ENCODE measurements around the gene MOK. TPM values are rescaled to one million over a fixed set of nuclear protein-coding genes. Genes with fewer than 3 reads are reported as not detected.

Gene MOK
- total RNA-seq, 4 donors from 2014 or later: 1.0 to 23.0 (median 11.9) TPM

- Histone ChIP-seq H3K36me3 (no peaks in the 10 kb centered on the region), H3K27ac (no peak overlapping the region), H3K27me3 (no peaks in the 10 kb centered on the region), H3K4me3 (no peak overlapping the region), H3K4me1 (no peaks in the 10 kb centered on the region), H3K9me3 (no peaks in the 10 kb centered on the region)
- intact Hi-C loops (cut with DNase I; ENCODE audit: low total_unique reads): no loop called here
- TF ChIP-seq CTCF (IDR thresholded peaks at IDR 0.05) (no peak), POLR2A (IDR thresholded peaks at IDR 0.05) (no peak)
- DNase-seq: no peak
Observed at GRCh38 chr14:102321456-102322422, 16.8 kb upstream of the MOK start.

GRCh38 chr14:102320671-102321455, 15.9 kb upstream of the MOK start:
- Histone ChIP-seq H3K27ac (peak overlapping the region; percentile 96 to 98), H3K4me3 (peak overlapping the region in 1 of 2 donors; percentile 55), H3K4me1 (no peaks in the 10 kb centered on the region), H3K9me3 (no peaks in the 10 kb centered on the region), H3K27me3 (no peaks in the 10 kb centered on the region), H3K36me3 (no peaks in the 10 kb centered on the region)
- no peak for DNase-seq
- intact Hi-C loops (cut with DNase I; ENCODE audit: low total_unique reads): no loop called here
- TF ChIP-seq POLR2A (IDR thresholded peaks at IDR 0.05): no peak
- TF ChIP-seq CTCF (IDR thresholded peaks at IDR 0.05): no peak

- Histone ChIP-seq H3K27ac (peak overlapping the region; percentile 96 to 98), H3K27me3 (no peaks in the 10 kb centered on the region), H3K4me3 (peak overlapping the region; percentile 55 to 72), H3K36me3 (no peaks in the 10 kb centered on the region), H3K9me3 (no peaks in the 10 kb centered on the region), H3K4me1 (no peaks in the 10 kb centered on the region)
- intact Hi-C loops (cut with DNase I; ENCODE audit: low total_unique reads): no loop called here
- TF ChIP-seq CTCF (IDR thresholded peaks at IDR 0.05): no peak
- DNase-seq: peak; percentile 53 to 62
Observed at GRCh38 chr14:102320033-102320660, 15.2 kb upstream of the MOK start.

- peak; percentile 92 to 93 for DNase-seq
- Histone ChIP-seq H3K27ac (peak within 1 kb of the TSS; percentile 96 to 98), H3K36me3 (no peaks in the 10 kb centered on the region), H3K27me3 (no peaks in the 10 kb centered on the region), H3K4me3 (peak within 1 kb of the TSS; percentile 55 to 72), H3K4me1 (peaks cover 0 to 3% of the 10 kb centered on the region in 2 donors), H3K9me3 (no peaks in the 10 kb centered on the region)
- TF ChIP-seq CTCF (IDR thresholded peaks at IDR 0.05): peak in 2 of 4 experiments; percentile 3 to 33
- TF ChIP-seq POLR2A (IDR thresholded peaks at IDR 0.05): peak; percentile 60 to 68
- intact Hi-C loops (cut with DNase I; ENCODE audit: low total_unique reads): loop anchor here (10.0 kb wide), 1 partner anchor 85 kb away; no protein-coding TSS in a partner anchor
Observed at GRCh38 chr14:102319351-102320032, 14.5 kb upstream of the MOK start, which contains the start of gene ZNF839. Gene ZNF839, plus strand, starts transcription at chr14:102319746. Its CDS starts 20 bp downstream, at chr14:102319766.

Measured in uterus (tissue), 4 donors.